Smooth muscle cell (in vitro differentiated cells): ENCODE measurements around the gene DPPA3. TPM values are rescaled to one million over a fixed set of nuclear protein-coding genes. Genes with fewer than 3 reads are reported as not detected.

Experiments
- DNase-seq: peaks from one replicate; lab custom pipeline; 2025; ENCODE audit not compliant: unreplicated experiment; lab: John Stamatoyannopoulos, UW
- H2AFZ ChIP-seq: fragments of 200-600 bp; sonication (generic); 2 replicates; pipeline ENCODE4 v1.6.0; 2016; ENCODE audit warnings: antibody characterized with exemption, low read depth, mild to moderate bottlenecking
- H3F3A ChIP-seq: fragments of 200-600 bp; sonication (generic); 2 replicates; pipeline ENCODE4 v1.6.0; 2017; ENCODE audit warnings: antibody characterized with exemption, low read depth
- H3K27ac ChIP-seq: fragments of 200-600 bp; sonication (generic); 2 replicates; pipeline ENCODE4 v1.5.1; 2016; ENCODE audit warnings: low read depth, mild to moderate bottlenecking
- H3K27me3 ChIP-seq: fragments of 200-600 bp; sonication (generic); 2 replicates; pipeline ENCODE4 v1.6.1; 2016; ENCODE audit warnings: low read depth, mild to moderate bottlenecking
- H3K36me3 ChIP-seq: fragments of 200-600 bp; sonication (generic); 2 replicates; pipeline ENCODE4 v1.5.1; 2016; ENCODE audit warnings: low read depth
- H3K4me1 ChIP-seq: fragments of 200-600 bp; sonication (generic); 2 replicates; pipeline ENCODE4 v1.5.1; 2016; ENCODE audit warnings: low read depth
- H3K4me2 ChIP-seq: fragments of 200-600 bp; sonication (generic); 2 replicates; pipeline ENCODE4 v1.6.0; 2016; ENCODE audit warnings: mild to moderate bottlenecking
- H3K4me3 ChIP-seq: fragments of 200-600 bp; sonication (generic); 2 replicates; pipeline ENCODE4 v1.5.1; 2016; ENCODE audit warnings: mild to moderate bottlenecking
- H3K79me2 ChIP-seq: fragments of 200-600 bp; sonication (generic); 2 replicates; pipeline ENCODE4 v1.6.0; 2016; ENCODE audit warnings: low read depth, mild to moderate bottlenecking
- H3K9ac ChIP-seq: fragments of 200-600 bp; sonication (generic); 2 replicates; pipeline ENCODE4 v1.6.0; 2016; ENCODE audit warnings: low read depth
- H3K9me3 ChIP-seq: fragments of 200-600 bp; sonication (generic); replicated peaks from 2 replicates; pipeline ENCODE4 v1.5.1; 2016; ENCODE audit warnings: low read depth
- H4K20me1 ChIP-seq: fragments of 200-600 bp; sonication (generic); 2 replicates; pipeline ENCODE4 v1.6.0; 2016; ENCODE audit warnings: low read depth
- WGBS: methylation state at CpG from one replicate; pipeline ENCODE4 v1.1.7; 2016; ENCODE audit warnings: low lambda C conversion rate; 5-methylcytosine and 5-hydroxymethylcytosine counted together
- polyA plus RNA-seq: library from polyadenylated mRNA; unstranded; fragments of >200 nt; fragmentation: Nextera tagmentation; extraction: Ambion mirVana; gene quantifications from 2 replicates; pipeline ENCODE4 v1.2.1, GENCODE V29; 2016
- total RNA-seq: library from RNA; depleted of rRNA; stranded (reverse); fragments of >200 nt; gene quantifications from 2 replicates; pipeline ENCODE4 v1.2.3, GENCODE V29; 2014
- TF ChIP-seq, protein P1 (sequence below): fragments of 200-600 bp; sonication (generic); IDR thresholded peaks from 2 replicates; pipeline ENCODE4 v1.5.1; 2017; ENCODE audit warnings: borderline replicate concordance, mild to moderate bottlenecking, antibody characterized with exemption; ENCODE audit not compliant: insufficient read depth, poor library complexity, severe bottlenecking

DPPA3 gene
- total and polyA plus RNA-seq, 2 experiments from 2014 or later: not detected

DNA sequence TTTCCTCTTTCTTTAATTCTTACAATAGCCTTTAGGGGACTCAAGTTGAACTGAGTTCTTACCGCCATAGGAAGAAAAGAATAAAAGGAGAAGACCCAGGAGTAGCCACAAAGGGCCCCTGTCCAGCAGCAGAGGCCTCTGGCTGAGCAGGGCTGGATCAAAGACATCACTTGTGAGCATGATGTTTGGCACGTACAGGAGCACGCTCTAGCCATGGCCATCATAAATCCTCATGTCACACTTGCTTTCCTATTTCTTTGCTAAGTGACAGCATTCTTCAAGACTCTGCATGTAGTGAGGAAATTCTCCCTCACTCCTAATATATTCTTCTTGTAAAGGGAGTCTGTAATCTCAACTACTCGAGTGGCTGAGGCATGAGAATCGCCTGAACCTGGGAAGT is 20.3 kb downstream of the DPPA3 start:
- DNase-seq: no peak
- Histone ChIP-seq H4K20me1 (no peaks in the 10 kb centered on the region), H3K4me1 (peaks cover 10% of the 10 kb centered on the region), H2AFZ (no peak overlapping the region), H3K9ac (no peak overlapping the region), H3K4me3 (no peak overlapping the region), H3K27ac (peak overlapping the region; percentile 15), H3F3A (peaks cover 10% of the 10 kb centered on the region), H3K4me2 (peak overlapping the region; percentile 75), H3K36me3 (no peaks in the 10 kb centered on the region), H3K9me3 (no peaks in the 10 kb centered on the region), H3K79me2 (no peaks in the 10 kb centered on the region), H3K27me3 (no peaks in the 10 kb centered on the region)
- 23% methylated on average over 5 of the region's 5 CpGs for WGBS
- TF ChIP-seq, protein P1, sequence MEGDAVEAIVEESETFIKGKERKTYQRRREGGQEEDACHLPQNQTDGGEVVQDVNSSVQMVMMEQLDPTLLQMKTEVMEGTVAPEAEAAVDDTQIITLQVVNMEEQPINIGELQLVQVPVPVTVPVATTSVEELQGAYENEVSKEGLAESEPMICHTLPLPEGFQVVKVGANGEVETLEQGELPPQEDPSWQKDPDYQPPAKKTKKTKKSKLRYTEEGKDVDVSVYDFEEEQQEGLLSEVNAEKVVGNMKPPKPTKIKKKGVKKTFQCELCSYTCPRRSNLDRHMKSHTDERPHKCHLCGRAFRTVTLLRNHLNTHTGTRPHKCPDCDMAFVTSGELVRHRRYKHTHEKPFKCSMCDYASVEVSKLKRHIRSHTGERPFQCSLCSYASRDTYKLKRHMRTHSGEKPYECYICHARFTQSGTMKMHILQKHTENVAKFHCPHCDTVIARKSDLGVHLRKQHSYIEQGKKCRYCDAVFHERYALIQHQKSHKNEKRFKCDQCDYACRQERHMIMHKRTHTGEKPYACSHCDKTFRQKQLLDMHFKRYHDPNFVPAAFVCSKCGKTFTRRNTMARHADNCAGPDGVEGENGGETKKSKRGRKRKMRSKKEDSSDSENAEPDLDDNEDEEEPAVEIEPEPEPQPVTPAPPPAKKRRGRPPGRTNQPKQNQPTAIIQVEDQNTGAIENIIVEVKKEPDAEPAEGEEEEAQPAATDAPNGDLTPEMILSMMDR: no peak

DNA sequence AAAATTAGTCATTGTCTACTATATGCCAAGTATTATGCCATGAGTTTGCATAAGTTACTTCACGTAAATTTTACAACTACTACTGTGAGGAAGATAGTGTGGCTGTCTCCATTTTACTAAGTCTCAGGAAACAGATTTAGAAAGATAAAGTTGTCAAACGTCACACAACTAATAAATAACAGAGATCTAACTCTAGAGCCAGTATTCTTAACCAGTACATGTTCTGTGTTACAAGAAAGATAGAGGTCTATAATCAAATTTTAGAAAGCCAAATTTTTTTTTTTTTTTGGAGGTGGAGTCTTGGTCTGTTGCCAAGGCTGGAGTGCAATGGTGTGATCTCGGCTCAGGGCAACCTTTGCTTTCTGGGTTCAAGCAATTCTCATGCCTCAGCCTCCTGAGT is 21.8 kb downstream of the DPPA3 start:
- no peak overlapping the region for H3K4me2 ChIP-seq
- TF ChIP-seq, protein P1: no peak

GRCh38 chr12:7747246-7747645 is 36.0 kb downstream of the DPPA3 start, which contains the start of gene CLEC4C:
Gene CLEC4C (minus strand): TSS chr12:7747375. CDS start chr12:7747348, 27 bp downstream.
- TF ChIP-seq, protein P1: no peak
- no peak within 1 kb of the TSS for H3K4me3 ChIP-seq
- no peaks in the 10 kb centered on the region for H3K27me3 ChIP-seq
- no peak within 1 kb of the TSS for H3K4me2 ChIP-seq
- H3K79me2 ChIP-seq: no peaks in the 10 kb centered on the region
- no peak within 1 kb of the TSS for H3K9ac ChIP-seq
- no peaks in the 10 kb centered on the region for H3K36me3 ChIP-seq
- H2AFZ ChIP-seq: no peak within 1 kb of the TSS
- 86% methylated on average over 5 of the region's 5 CpGs for WGBS
- H4K20me1 ChIP-seq: no peaks in the 10 kb centered on the region
- H3K27ac ChIP-seq: no peak within 1 kb of the TSS
- no peaks in the 10 kb centered on the region for H3K9me3 ChIP-seq
- H3K4me1 ChIP-seq: no peaks in the 10 kb centered on the region
- no peak for DNase-seq
- H3F3A ChIP-seq: no peaks in the 10 kb centered on the region

More for the DNA sequence above, 21.8 kb downstream of the DPPA3 start:
- no peak for DNase-seq
- Histone ChIP-seq H3F3A (peaks cover 10% of the 10 kb centered on the region), H3K79me2 (no peaks in the 10 kb centered on the region), H3K27me3 (no peaks in the 10 kb centered on the region), H4K20me1 (no peaks in the 10 kb centered on the region), H3K4me1 (peaks cover 10% of the 10 kb centered on the region), H2AFZ (no peak overlapping the region), H3K36me3 (no peaks in the 10 kb centered on the region), H3K9ac (no peak overlapping the region), H3K27ac (no peak overlapping the region), H3K9me3 (no peaks in the 10 kb centered on the region), H3K4me3 (no peak overlapping the region)
- WGBS: 52% methylated on average over 3 of the region's 3 CpGs

GRCh38 chr12:7748852-7749251 is 37.6 kb downstream of the DPPA3 start:
- no peaks in the 10 kb centered on the region for H3K36me3 ChIP-seq
- DNase-seq: no peak
- no peaks in the 10 kb centered on the region for H3K27me3 ChIP-seq
- no peak overlapping the region for H2AFZ ChIP-seq
- WGBS: 55% methylated on average over 4 of the region's 4 CpGs
- TF ChIP-seq, protein P1: no peak
- no peak overlapping the region for H3K4me2 ChIP-seq
- no peaks in the 10 kb centered on the region for H3K4me1 ChIP-seq
- H3K9ac ChIP-seq: no peak overlapping the region
- H3K79me2 ChIP-seq: no peaks in the 10 kb centered on the region
- H4K20me1 ChIP-seq: no peaks in the 10 kb centered on the region
- H3K27ac ChIP-seq: no peak overlapping the region
- no peak overlapping the region for H3K4me3 ChIP-seq
- no peaks in the 10 kb centered on the region for H3K9me3 ChIP-seq
- H3F3A ChIP-seq: no peaks in the 10 kb centered on the region
